Measurements from ENCODE around the gene LMAN1L.

Gene LMAN1L

DNA sequence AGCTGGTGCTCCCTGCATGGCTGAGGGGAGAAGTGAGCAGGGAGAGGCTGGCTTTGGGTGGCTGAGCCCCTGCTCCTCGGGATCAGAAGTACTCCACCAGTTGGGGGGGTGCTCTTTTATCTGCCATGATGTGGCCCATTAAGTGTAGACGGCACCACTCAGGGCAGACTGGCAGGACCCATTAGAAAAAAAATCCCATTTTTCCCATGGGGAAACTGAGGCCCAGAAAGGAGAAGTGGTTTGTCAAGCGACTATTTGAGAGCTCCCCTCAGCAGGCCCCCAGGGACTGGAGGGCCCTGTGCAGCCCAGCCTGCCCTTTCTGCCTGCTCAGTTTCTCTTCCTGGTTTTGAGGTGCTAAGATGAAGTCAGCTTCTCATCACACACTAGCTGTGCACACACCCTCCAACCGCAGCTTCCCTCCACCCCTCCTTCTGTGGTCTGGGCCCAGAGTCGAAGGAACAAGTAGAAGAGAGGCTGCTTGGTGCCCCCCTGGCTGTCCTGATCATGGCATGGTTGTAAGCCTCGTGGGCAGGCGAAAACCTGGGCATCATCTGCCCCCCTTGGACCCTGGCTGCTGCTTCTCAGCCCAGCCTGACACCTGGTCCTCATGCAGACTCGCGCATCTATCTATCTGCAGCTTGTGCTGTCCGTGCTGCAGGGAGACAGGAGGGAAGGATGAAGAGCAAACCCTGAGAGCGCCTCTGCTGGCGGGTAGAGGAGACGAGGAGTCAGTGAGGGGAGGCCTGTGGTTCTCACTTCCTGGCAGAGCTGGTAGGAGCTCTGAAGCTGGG, 25.2 kb upstream of the LMAN1L start:
- peaks cover 85% of the 10 kb centered on the region for H3K79me2 ChIP-seq (ENCODE audit: insufficient read depth, low read length)
- H3K27me3 ChIP-seq (ENCODE audit: low read length), result no peaks in the 10 kb centered on the region
- no peak overlapping the region for H2AFZ ChIP-seq (ENCODE audit: low read depth, low read length, severe bottlenecking)
- peak overlapping the region; percentile 99 for H3K9ac ChIP-seq (ENCODE audit: low read length)
- H4K20me1 ChIP-seq (ENCODE audit: low read depth, low read length), result no peaks in the 10 kb centered on the region
- no peak for TF ChIP-seq EZH2phosphoT487 (conservative IDR thresholded peaks at IDR 0.05; ENCODE audit: low read length)
- TF ChIP-seq, protein P1, sequence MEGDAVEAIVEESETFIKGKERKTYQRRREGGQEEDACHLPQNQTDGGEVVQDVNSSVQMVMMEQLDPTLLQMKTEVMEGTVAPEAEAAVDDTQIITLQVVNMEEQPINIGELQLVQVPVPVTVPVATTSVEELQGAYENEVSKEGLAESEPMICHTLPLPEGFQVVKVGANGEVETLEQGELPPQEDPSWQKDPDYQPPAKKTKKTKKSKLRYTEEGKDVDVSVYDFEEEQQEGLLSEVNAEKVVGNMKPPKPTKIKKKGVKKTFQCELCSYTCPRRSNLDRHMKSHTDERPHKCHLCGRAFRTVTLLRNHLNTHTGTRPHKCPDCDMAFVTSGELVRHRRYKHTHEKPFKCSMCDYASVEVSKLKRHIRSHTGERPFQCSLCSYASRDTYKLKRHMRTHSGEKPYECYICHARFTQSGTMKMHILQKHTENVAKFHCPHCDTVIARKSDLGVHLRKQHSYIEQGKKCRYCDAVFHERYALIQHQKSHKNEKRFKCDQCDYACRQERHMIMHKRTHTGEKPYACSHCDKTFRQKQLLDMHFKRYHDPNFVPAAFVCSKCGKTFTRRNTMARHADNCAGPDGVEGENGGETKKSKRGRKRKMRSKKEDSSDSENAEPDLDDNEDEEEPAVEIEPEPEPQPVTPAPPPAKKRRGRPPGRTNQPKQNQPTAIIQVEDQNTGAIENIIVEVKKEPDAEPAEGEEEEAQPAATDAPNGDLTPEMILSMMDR (IDR thresholded peaks at IDR 0.05; ENCODE audit: insufficient read depth, low read length, poor library complexity, severe bottlenecking), result peak; percentile 89
- peaks cover 88% of the 10 kb centered on the region for H3F3A ChIP-seq (ENCODE audit: insufficient read depth)
- H3K9me2 ChIP-seq (replicated peaks; ENCODE audit: insufficient read depth, low read length), result no peaks in the 10 kb centered on the region
- peak overlapping the region; percentile 51 for H3K4me3 ChIP-seq (ENCODE audit: insufficient read depth, low read length, poor library complexity, severe bottlenecking)
- H3K4me2 ChIP-seq (ENCODE audit: low read depth, low read length, poor library complexity, severe bottlenecking), result peak overlapping the region; percentile 73
- H3K9me3 ChIP-seq (ENCODE audit: insufficient read depth, low read length), result no peaks in the 10 kb centered on the region
- H3K27ac ChIP-seq (ENCODE audit: low read depth, low read length), result peak overlapping the region; percentile 96
- no peaks in the 10 kb centered on the region for H3K36me3 ChIP-seq (ENCODE audit: low read length)

- peaks cover 82% of the 10 kb centered on the region for H3F3A ChIP-seq (ENCODE audit: insufficient read depth)
- no peaks in the 10 kb centered on the region for H3K36me3 ChIP-seq (ENCODE audit: low read length)
- peak overlapping the region; percentile 51 for H3K4me3 ChIP-seq (ENCODE audit: insufficient read depth, low read length, poor library complexity, severe bottlenecking)
- H3K9ac ChIP-seq (ENCODE audit: low read length), result peak overlapping the region; percentile 77
- peaks cover 85% of the 10 kb centered on the region for H3K79me2 ChIP-seq (ENCODE audit: insufficient read depth, low read length)
- no peaks in the 10 kb centered on the region for H3K27me3 ChIP-seq (ENCODE audit: low read length)
- H3K4me2 ChIP-seq (ENCODE audit: low read depth, low read length, poor library complexity, severe bottlenecking), result peak overlapping the region; percentile 73
- H2AFZ ChIP-seq (ENCODE audit: low read depth, low read length, severe bottlenecking), result no peak overlapping the region
- no peaks in the 10 kb centered on the region for H4K20me1 ChIP-seq (ENCODE audit: low read depth, low read length)
- no peaks in the 10 kb centered on the region for H3K9me3 ChIP-seq (ENCODE audit: insufficient read depth, low read length)
- no peaks in the 10 kb centered on the region for H3K9me2 ChIP-seq (replicated peaks; ENCODE audit: insufficient read depth, low read length)
- H3K27ac ChIP-seq (ENCODE audit: low read depth, low read length), result peak overlapping the region; percentile 96
- no peak for TF ChIP-seq EZH2phosphoT487 (conservative IDR thresholded peaks at IDR 0.05; ENCODE audit: low read length)
- TF ChIP-seq, protein P1 (IDR thresholded peaks at IDR 0.05; ENCODE audit: insufficient read depth, low read length, poor library complexity, severe bottlenecking), result peak; percentile 3
These were observed 24.5 kb upstream of the LMAN1L start for GRCh38 chr15:74788042-74788682.

GRCh38 chr15:74788683-74789151, 23.9 kb upstream of the LMAN1L start:
- Histone ChIP-seq H3K36me3 (ENCODE audit: low read length) (no peaks in the 10 kb centered on the region), H3K9ac (ENCODE audit: low read length) (peak overlapping the region; percentile 77), H3K79me2 (ENCODE audit: insufficient read depth, low read length) (peaks cover 85% of the 10 kb centered on the region), H3K9me3 (ENCODE audit: insufficient read depth, low read length) (no peaks in the 10 kb centered on the region), H3K9me2 (replicated peaks; ENCODE audit: insufficient read depth, low read length) (no peaks in the 10 kb centered on the region), H2AFZ (ENCODE audit: low read depth, low read length, severe bottlenecking) (no peak overlapping the region), H3K4me2 (ENCODE audit: low read depth, low read length, poor library complexity, severe bottlenecking) (peak overlapping the region; percentile 73), H4K20me1 (ENCODE audit: low read depth, low read length) (no peaks in the 10 kb centered on the region), H3K27me3 (ENCODE audit: low read length) (no peaks in the 10 kb centered on the region), H3F3A (ENCODE audit: insufficient read depth) (peaks cover 77% of the 10 kb centered on the region), H3K27ac (ENCODE audit: low read depth, low read length) (peak overlapping the region; percentile 96), H3K4me3 (ENCODE audit: insufficient read depth, low read length, poor library complexity, severe bottlenecking) (peak overlapping the region; percentile 51)
- TF ChIP-seq EZH2phosphoT487 (conservative IDR thresholded peaks at IDR 0.05; ENCODE audit: low read length), result no peak
- TF ChIP-seq, protein P1 (IDR thresholded peaks at IDR 0.05; ENCODE audit: insufficient read depth, low read length, poor library complexity, severe bottlenecking), result no peak

Measured in SU-DHL-6 (cell line).